ENCODE results near the gene BTC. TPM values are rescaled to one million over a fixed set of nuclear protein-coding genes. Genes with fewer than 3 reads are reported as not detected.
"Not testable (repeated sequence)": the region's sequence is repeated elsewhere in the genome, so short reads cannot be mapped to it uniquely, and the experiment has no call there.

BTC gene
- total RNA-seq, 1 experiment from 2014 or later = 0.03 TPM

- DNase-seq (ENCODE audit: low spot score) = no peak
These were observed 35.7 kb downstream of the BTC start for GRCh38 chr4:74758551-74759145.

- DNase-seq (ENCODE audit: low spot score) = no peak
These were observed 37.2 kb downstream of the BTC start for GRCh38 chr4:74757136-74757535.

DNA sequence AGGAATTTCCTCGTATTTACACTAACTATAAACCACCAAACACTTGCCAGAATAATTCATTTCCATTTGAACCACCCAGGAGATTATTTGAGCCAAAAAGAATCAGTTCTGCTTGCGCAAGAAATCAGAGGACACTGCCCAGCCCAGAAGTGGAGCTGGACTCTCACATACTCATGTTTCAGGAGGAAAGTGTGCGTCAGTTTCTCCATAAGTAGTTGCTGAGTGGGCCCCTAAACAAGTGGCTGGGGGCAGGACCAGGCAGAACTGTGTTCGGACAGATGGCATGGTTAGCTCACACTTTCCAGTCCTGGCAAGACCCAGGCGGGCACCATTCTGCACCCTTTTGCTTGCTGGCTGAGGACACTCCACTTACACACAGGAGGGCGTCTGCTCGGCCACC is 38.8 kb downstream of the BTC start:
- no peak for DNase-seq (ENCODE audit: low spot score)

- DNase-seq (ENCODE audit: low spot score) = no peak
These were observed 40.1 kb downstream of the BTC start for GRCh38 chr4:74754218-74754617.

DNA sequence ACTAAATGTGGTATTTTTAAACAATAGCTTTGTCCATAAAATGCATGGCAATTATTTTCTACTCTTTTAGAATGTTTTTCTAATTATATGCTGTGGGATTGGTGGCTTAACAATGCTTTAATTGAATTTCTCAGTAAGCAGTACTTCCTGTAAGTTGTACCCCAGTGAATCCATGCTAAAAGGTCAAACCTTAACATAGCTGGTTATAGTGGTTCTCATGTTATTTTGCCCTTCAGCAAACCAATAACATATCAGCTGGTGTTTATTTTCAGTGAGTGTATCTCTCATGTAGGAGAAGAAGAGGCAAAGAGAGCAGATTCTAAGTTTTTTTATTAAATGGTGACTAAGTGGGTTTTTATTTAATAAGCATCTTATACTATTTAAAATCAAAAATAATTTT is 41.5 kb downstream of the BTC start:
- no peak for DNase-seq (ENCODE audit: low spot score)

DNA sequence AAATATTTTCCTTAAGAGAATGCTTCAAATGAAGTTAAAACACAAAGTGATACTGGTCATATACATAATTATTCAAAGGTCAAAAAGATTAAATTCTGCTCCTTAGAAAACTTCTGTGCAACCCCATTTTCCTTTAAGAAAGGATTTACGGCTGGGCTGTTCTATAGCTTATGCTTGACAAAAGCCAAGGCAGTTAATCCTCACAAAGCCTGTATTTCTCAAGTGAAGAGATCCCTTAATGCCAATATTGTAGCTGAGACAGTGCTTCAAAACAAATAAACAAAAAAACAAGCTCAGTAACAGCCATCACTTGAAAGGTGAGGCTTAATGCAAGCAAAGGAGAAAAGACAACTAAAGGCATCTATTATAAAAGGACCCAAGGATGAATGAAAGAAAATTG is 42.5 kb downstream of the BTC start:
- DNase-seq (ENCODE audit: low spot score) = no peak

- no peak for DNase-seq (ENCODE audit: low spot score)
These were observed 43.1 kb downstream of the BTC start for GRCh38 chr4:74751247-74751646.

DNA sequence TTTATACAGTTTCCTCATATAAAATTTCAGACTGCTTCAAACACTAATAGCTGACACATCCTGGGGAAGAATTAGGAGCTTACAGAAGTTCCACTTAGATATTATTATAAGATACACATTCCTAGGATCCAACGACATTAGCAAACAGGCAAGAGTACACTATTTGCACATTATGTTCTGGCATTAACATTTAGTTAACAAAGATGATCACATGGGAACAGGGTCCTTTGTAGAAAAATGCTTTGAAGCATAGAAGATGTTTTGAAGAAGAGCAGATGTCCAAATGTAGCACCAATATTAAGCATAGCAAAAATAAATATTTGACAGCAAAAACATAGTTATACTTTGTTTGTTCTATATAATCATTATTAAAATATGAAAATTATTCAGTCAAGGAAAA is 52.1 kb downstream of the BTC start:
- no peak for DNase-seq (ENCODE audit: low spot score)

GRCh38 chr4:74738464-74739143 is 55.7 kb downstream of the BTC start:
- no peak for DNase-seq (ENCODE audit: low spot score)

DNA sequence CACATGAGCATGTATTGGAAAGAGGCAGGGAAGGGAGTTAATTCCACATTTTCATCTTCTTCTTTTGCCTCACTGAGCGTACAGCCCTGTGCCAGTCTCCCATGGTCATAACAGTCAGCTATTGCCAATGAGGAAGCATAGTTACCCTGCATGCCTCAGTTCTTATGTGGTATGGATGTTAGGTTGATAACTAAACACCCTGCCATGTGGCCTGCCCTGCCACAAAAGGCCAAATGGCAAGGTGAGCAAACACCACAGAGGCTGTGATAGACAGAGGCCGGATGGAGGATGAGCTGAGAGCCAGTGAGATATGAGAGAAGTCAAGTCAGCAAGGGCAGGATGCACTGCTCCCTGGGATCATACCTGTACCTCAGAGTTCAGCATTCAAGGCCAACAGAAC is 59.3 kb downstream of the BTC start:
- DNase-seq (ENCODE audit: low spot score) = no peak

DNA sequence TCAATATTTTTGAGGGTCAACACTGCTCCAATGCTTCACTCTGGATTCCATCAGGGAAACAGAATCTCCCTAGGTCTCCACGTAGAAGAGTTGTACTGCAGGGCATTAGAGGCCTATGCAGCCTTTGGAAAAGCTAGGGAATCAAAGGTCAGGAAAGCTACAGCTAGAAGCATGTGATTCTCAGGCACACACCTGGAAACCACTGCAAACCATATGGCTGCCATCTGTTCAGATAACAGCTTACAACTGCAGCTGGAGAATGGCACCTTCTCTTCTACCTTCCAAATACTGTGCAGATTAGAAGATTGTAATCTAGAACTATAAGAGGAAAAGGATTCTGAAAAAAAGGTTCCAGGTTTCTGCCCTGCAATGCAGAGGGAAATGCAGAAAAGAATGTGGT is 60.6 kb downstream of the BTC start:
- DNase-seq (ENCODE audit: low spot score) = no peak

DNA sequence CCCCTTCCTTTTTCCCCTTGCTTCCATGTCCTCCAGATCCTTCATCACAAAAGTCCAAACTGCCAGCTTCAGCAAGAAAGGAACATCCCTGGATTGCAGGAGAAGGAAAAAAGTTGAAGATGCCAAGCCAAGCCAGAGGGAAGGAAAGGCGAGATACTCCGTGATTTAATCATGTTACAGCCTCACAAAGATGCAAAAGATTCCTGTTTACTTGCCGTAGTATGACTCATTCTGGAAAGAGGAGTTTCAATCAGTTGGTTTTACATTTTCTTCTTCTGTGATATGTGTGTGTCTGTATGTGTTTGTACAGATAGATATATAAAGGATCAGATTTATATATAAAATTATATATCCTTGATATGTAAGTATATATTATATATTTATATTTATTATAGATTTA is 69.3 kb downstream of the BTC start:
- DNase-seq (ENCODE audit: low spot score) = peak; percentile 1

- no peak for DNase-seq (ENCODE audit: low spot score)
These were observed 77.9 kb downstream of the BTC start for GRCh38 chr4:74716436-74716765.

DNA sequence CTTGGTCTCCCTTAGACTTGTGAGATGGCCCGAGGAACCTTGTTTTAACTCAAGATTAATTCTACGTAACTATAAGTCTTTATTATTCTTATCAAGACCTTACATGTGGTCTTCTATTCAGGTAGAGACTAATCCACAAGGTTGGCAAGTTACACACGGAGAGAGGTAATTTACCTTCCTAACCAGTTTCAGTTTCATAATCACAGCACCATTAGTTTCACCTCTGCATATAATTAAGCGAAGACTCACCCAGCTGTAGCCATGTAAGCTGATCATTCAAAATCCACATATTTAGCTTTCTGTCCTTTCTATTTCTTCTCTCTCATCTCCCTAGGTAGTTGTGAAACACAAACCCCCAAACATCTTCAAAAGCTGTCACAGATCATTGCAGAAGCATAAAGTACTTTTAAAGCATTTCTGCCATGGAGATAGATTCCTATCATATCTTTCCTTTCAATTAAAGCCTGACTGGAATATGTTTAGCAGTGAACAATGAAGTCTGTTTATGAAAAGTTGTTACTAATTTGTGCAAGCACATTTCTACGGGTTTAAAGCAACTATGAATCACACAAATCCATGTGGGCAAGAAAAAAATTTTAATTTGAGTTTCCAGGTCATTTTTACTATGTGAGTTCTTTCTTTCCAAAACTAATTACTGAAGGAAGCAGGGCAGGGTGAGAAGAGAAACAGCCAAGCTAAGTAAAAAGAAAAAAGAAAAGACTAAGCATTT is 78.5 kb downstream of the BTC start:
- DNase-seq (ENCODE audit: low spot score) = no peak

GRCh38 chr4:74714611-74715130 is 79.7 kb downstream of the BTC start:
- DNase-seq (ENCODE audit: low spot score) = no peak

GRCh38 chr4:74708135-74708534 is 86.2 kb downstream of the BTC start:
- not testable (repeated sequence) for DNase-seq (ENCODE audit: low spot score)

Other genes with a start within 250 kb of the BTC start
- not detected in 2 replicates for gene PARM1, start 138.6 kb upstream of the BTC start, total RNA-seq (2014; rRNA removed; shearing (Covaris generic))

Measured in A172 (cell line).